ENCODE data around the gene BTBD6. TPM values are rescaled to one million over a fixed set of nuclear protein-coding genes. Genes with fewer than 3 reads are reported as not detected.

Gene BTBD6
- total RNA-seq, result 57.5 and 64.8 TPM in 2 replicates

DNA sequence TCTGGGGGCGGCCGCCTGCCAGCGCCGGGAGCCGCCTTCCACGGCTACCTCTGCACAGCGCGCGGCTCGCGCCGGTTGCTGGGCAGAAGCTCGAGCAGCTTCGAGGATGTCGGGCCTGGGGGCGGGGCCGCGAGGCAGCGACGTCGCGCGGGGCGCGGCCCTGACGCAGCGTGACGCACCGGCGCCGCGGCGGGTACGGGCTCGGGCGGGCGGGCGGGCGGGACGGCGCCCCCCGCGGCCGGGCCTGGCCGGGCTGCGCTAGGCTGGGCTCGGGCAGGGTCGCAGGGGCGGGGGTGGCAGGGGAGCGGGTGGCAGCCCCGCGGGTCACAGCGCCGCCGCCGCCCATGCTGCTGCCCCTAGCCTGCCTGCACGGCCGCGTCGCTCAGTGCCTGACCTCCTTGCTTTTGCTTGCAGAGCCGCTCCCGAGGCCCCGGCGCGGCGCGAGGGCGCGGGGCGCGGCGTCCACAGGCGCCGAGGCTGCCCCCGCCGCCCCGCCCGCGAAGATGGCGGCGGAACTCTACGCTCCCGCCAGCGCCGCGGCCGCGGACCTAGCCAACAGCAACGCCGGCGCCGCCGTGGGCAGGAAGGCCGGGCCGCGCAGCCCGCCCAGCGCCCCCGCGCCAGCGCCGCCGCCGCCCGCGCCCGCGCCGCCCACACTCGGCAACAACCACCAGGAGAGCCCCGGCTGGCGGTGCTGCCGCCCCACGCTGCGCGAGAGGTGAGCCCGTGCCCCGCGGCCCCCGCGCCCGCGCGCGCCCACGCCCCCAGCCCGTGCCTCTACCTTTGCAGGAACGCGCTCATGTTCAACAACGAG, at the start of gene BTBD6:
Gene BTBD6 (plus strand): TSS at position 166 of the 814 bp plus-strand sequence. CDS start 179 bp downstream, at position 345.

Other genes starting within 250 kb of the BTBD6 start
- gene CDCA4, start 227.4 kb upstream of the BTBD6 start, total RNA-seq, result 9.6 and 19.6 TPM in 2 replicates
- 0.15 and 0.33 TPM in 2 replicates for gene GPR132, start 183.1 kb upstream of the BTBD6 start, total RNA-seq
- 1.6 and 2.3 TPM in 2 replicates for gene JAG2, start 79.8 kb upstream of the BTBD6 start, total RNA-seq
- 8.3 and 13.8 TPM in 2 replicates for gene NUDT14, start 67.2 kb upstream of the BTBD6 start, total RNA-seq
- 45.1 and 53.8 TPM in 2 replicates for gene BRF1, start 52.5 kb downstream of the BTBD6 start, total RNA-seq
- 52.7 and 83.0 TPM in 2 replicates for gene PACS2, start 66.2 kb downstream of the BTBD6 start, total RNA-seq
- 0.44 and 0.50 TPM in 2 replicates for gene TEX22, start 150.0 kb downstream of the BTBD6 start, total RNA-seq
- gene MTA1, start 171.3 kb downstream of the BTBD6 start, total RNA-seq, result 31.4 and 51.4 TPM in 2 replicates
- gene CRIP2, start 226.3 kb downstream of the BTBD6 start, total RNA-seq, result 59.5 and 67.5 TPM in 2 replicates
- 1.3 and 2.5 TPM in 2 replicates for gene CRIP1, start 238.4 kb downstream of the BTBD6 start, total RNA-seq
- 2.8 and 9.3 TPM in 2 replicates for gene TEDC1, start 242.7 kb downstream of the BTBD6 start, total RNA-seq